Activated CD8-positive, alpha-beta memory T cell treated with anti-CD3 and anti-CD28 coated beads for 48 hours (primary cell): ENCODE data around the gene DSC3.

Source experiments
- DNase-seq, 3 experiments: peaks; one replicate each; pipeline ENCODE4 v3.0.0-alpha.2; 2020; ENCODE audit warnings: low read depth in 2 of 3, low spot score in 2 of 3

Gene DSC3

GRCh38 chr18:31042406-31043181 lies at the start of gene DSC3:
DSC3 (minus strand) TSS chr18:31042742; CDS start chr18:31042660, 82 bp downstream.
- DNase-seq = no peak

GRCh38 chr18:31091350-31091749 lies 48.8 kb upstream of the DSC3 start:
- DNase-seq = no peak

- no peak for DNase-seq
Measured at GRCh38 chr18:31088532-31088931, 46.0 kb upstream of the DSC3 start.

- no peak for DNase-seq
Measured at GRCh38 chr18:31079973-31080372, 37.4 kb upstream of the DSC3 start.

- DNase-seq = no peak
Measured at GRCh38 chr18:31077878-31078277, 35.3 kb upstream of the DSC3 start.

- no peak for DNase-seq
Measured at GRCh38 chr18:31072175-31072574, 29.6 kb upstream of the DSC3 start.

- DNase-seq = no peak
Measured at GRCh38 chr18:31070206-31070605, 27.7 kb upstream of the DSC3 start.

GRCh38 chr18:31066266-31066665 lies 23.7 kb upstream of the DSC3 start:
- DNase-seq = no peak

GRCh38 chr18:31065036-31065773 lies 22.7 kb upstream of the DSC3 start:
- no peak for DNase-seq

GRCh38 chr18:31064130-31064529 lies 21.6 kb upstream of the DSC3 start:
- DNase-seq = no peak

GRCh38 chr18:31061945-31062344 lies 19.4 kb upstream of the DSC3 start:
- no peak for DNase-seq

GRCh38 chr18:31058897-31059296 lies 16.4 kb upstream of the DSC3 start:
- no peak for DNase-seq

- DNase-seq = no peak
Measured at GRCh38 chr18:31057917-31058316, 15.4 kb upstream of the DSC3 start.

- no peak for DNase-seq
Measured at GRCh38 chr18:31057051-31057450, 14.5 kb upstream of the DSC3 start.

GRCh38 chr18:31056296-31056695 lies 13.8 kb upstream of the DSC3 start:
- DNase-seq = no peak

- DNase-seq = no peak
Measured at GRCh38 chr18:31050635-31051034, 8.1 kb upstream of the DSC3 start.

GRCh38 chr18:31049189-31049588 lies 6.6 kb upstream of the DSC3 start:
- DNase-seq = no peak

- no peak for DNase-seq
Measured at GRCh38 chr18:31048216-31048615, 5.7 kb upstream of the DSC3 start.

GRCh38 chr18:31046916-31047315 lies 4.4 kb upstream of the DSC3 start:
- DNase-seq = no peak

- no peak for DNase-seq
Measured at GRCh38 chr18:31045599-31045998, 3.1 kb upstream of the DSC3 start.

- DNase-seq = no peak
Measured at GRCh38 chr18:31044926-31045325, 2.4 kb upstream of the DSC3 start.

GRCh38 chr18:31043709-31044108 lies 1.2 kb upstream of the DSC3 start:
- DNase-seq = no peak

GRCh38 chr18:31042084-31042405 lies 497 bp downstream of the DSC3 start:
- DNase-seq = no peak
